Mucosa of descending colon (tissue), 3 donors: ENCODE data around the gene MAP1S. TPM values are rescaled to one million over a fixed set of nuclear protein-coding genes. Genes with fewer than 3 reads are reported as not detected.

ENCODE experiments used
- ATAC-seq: fragments of 200-7000 bp; cut with Tn5 transposase; one replicate; pipeline ENCODE4 v1.9.1; 2020; ENCODE audit warnings: mild to moderate bottlenecking, moderate library complexity
- DNase-seq, 3 donors: peaks; one replicate each; pipeline ENCODE4 v3.0.0-alpha.2; 2020
- H3K36me3 ChIP-seq: fragments of 200-600 bp; one replicate; pipeline ENCODE4 v1.8.0; 2021; ENCODE audit warnings: low read depth, mild to moderate bottlenecking
- H3K4me1 ChIP-seq: fragments of 200-600 bp; one replicate; pipeline ENCODE4 v1.8.0; 2021; ENCODE audit warnings: low read depth, mild to moderate bottlenecking
- H3K4me3 ChIP-seq: fragments of 200-600 bp; one replicate; pipeline ENCODE4 v1.8.0; 2021; ENCODE audit warnings: mild to moderate bottlenecking
- H3K9me3 ChIP-seq: fragments of 200-600 bp; one replicate; pipeline ENCODE4 v1.8.0; 2021; ENCODE audit warnings: mild to moderate bottlenecking
- intact Hi-C, 2 donors: fragments of 100-400 bp; cut with DNase I in 1 of 2; cut with micrococcal nuclease in 1 of 2; formaldehyde crosslinking; loops; one replicate each; pipeline versions ENCODE4 v1.11.0 to v1.11.1; 2022; cut with DNase I, micrococcal nuclease
- total RNA-seq, 3 donors: library from RNA; stranded (reverse); fragmentation: NEBNext Ultra II Directional in 2 of 3; extraction: Animal tissue kit (Norgen Biotek cat#: 25700) in 2 of 3; gene quantifications; one replicate each; pipeline versions ENCODE4 v1.2.1 to v1.2.4, GENCODE V29; 2021 to 2023
- TF ChIP-seq, protein P1 (sequence below): fragments of 200-600 bp; IDR thresholded peaks from one replicate; pipeline ENCODE4 v1.8.0; 2022; ENCODE audit warnings: antibody characterized with exemption, mild to moderate bottlenecking
- donor health status: DM: no; HTN: no; CAD: no; lungs with moderate emphysema.
- donor health status: DM: no; HTN: no; CAD: no.
- donor health status: DM: no; HTN: yes; CAD: no.

The MAP1S gene
- total RNA-seq, 3 donors from 2014 or later, result 42.2 to 57.2 (median 44.7) TPM

DNA sequence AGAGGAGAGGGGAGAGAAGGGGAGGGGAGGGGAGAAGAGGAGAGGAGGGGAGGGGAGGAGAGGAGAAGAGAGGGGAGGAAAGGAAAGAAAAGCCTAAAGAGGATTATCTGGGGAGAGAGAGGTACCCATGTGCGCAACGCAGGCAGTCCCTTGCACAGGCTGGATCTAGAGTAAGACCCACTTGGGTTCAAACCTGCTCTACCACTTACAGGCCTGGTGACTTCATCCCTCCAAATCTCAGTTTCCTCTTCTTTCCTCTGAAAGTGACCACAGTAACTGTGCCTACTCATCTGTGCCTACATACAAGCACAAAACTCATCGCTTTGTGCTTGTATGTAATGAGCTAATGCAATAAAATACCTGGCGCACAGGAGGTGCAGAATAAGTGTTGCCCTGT is 732 bp upstream of the MAP1S start:
- TF ChIP-seq, protein P1, sequence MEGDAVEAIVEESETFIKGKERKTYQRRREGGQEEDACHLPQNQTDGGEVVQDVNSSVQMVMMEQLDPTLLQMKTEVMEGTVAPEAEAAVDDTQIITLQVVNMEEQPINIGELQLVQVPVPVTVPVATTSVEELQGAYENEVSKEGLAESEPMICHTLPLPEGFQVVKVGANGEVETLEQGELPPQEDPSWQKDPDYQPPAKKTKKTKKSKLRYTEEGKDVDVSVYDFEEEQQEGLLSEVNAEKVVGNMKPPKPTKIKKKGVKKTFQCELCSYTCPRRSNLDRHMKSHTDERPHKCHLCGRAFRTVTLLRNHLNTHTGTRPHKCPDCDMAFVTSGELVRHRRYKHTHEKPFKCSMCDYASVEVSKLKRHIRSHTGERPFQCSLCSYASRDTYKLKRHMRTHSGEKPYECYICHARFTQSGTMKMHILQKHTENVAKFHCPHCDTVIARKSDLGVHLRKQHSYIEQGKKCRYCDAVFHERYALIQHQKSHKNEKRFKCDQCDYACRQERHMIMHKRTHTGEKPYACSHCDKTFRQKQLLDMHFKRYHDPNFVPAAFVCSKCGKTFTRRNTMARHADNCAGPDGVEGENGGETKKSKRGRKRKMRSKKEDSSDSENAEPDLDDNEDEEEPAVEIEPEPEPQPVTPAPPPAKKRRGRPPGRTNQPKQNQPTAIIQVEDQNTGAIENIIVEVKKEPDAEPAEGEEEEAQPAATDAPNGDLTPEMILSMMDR, result no peak
- no peak overlapping the region for H3K4me3 ChIP-seq
- DNase-seq (no peak), ATAC-seq (no peak)
- H3K9me3 ChIP-seq, result no peaks in the 10 kb centered on the region
- H3K4me1 ChIP-seq, result peaks cover 23% of the 10 kb centered on the region
- H3K36me3 ChIP-seq, result no peaks in the 10 kb centered on the region
- intact Hi-C loops, result loop anchor here in 1 of 2 donors (10.0 kb wide), 1 partner anchor 56 kb away; no protein-coding TSS in a partner anchor

- H3K4me1 ChIP-seq, result peaks cover 23% of the 10 kb centered on the region
- ATAC-seq (peak; percentile 70), DNase-seq (peak; percentile 38 to 76 (median 72))
- peak overlapping the region; percentile 90 for H3K4me3 ChIP-seq
- TF ChIP-seq, protein P1, result no peak
- no peaks in the 10 kb centered on the region for H3K9me3 ChIP-seq
- H3K36me3 ChIP-seq, result no peaks in the 10 kb centered on the region
- intact Hi-C loops, result loop anchor here in 1 of 2 donors (10.0 kb wide), 1 partner anchor 55 kb away; no protein-coding TSS in a partner anchor
Observed at GRCh38 chr19:17719730-17720400, 585 bp downstream of the MAP1S start.

DNA sequence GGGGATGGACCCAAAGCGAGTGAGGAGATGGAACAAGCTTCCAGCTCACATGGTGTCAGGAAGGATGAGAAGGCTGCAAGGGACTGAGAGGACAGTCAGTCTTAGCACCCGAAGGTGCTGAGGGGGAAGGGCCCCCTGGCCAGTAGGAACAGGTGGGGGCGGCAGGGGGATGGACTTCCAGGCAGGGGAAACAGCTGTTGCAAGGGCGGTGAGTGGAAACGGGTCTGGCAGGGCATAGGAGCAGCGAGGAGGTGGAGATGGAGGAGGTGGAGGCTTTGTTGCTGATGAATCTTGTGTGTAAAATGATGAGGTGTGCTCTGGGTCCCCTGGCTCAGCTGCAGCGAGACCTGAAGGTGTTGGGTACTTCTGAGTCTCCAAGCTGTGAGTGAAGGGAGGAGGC is 1.2 kb downstream of the MAP1S start:
- no peak for ATAC-seq
- no peak for DNase-seq
- peaks cover 23% of the 10 kb centered on the region for H3K4me1 ChIP-seq
- peak overlapping the region; percentile 90 for H3K4me3 ChIP-seq
- TF ChIP-seq, protein P1, result no peak
- H3K9me3 ChIP-seq, result no peaks in the 10 kb centered on the region
- intact Hi-C loops, result no loop called here
- H3K36me3 ChIP-seq, result no peaks in the 10 kb centered on the region

GRCh38 chr19:17721111-17721628 is 1.9 kb downstream of the MAP1S start:
- DNase-seq, result no peak
- Histone ChIP-seq H3K4me3 (no peak overlapping the region), H3K4me1 (peaks cover 23% of the 10 kb centered on the region), H3K9me3 (no peaks in the 10 kb centered on the region), H3K36me3 (peaks cover 2% of the 10 kb centered on the region)
- TF ChIP-seq, protein P1, result no peak
- no peak for ATAC-seq
- intact Hi-C loops, result no loop called here

DNA sequence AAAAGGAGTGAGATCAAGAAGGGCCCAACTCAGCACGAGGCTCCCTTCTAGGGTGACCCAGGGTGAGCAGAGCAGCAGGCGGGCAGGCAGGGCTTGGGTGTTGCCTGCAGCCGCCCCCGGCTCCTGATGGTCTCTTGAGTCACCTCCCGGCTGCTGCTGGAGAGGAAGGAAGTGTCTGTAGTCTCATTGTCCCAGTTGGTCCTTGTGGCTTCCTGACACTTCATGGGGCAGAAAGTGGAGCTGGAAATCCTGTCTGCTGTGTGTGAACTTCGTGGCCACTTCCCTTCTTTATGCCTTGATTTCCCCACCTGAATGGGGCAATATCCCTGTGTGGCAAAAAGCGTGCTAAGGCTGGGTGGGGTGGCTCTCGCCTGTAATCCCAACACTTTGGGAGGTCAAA is 2.5 kb downstream of the MAP1S start:
- peaks cover 23% of the 10 kb centered on the region for H3K4me1 ChIP-seq
- no peak for DNase-seq
- intact Hi-C loops, result no loop called here

More for the DNA sequence above, 2.5 kb downstream of the MAP1S start:
- no peak overlapping the region for H3K4me3 ChIP-seq
- ATAC-seq, result no peak
- TF ChIP-seq, protein P1, result no peak
- H3K9me3 ChIP-seq, result no peaks in the 10 kb centered on the region
- H3K36me3 ChIP-seq, result peaks cover 5% of the 10 kb centered on the region
